IMR-90 (cell line): ENCODE data around the gene ZDHHC7. TPM values are rescaled to one million over a fixed set of nuclear protein-coding genes. Genes with fewer than 3 reads are reported as not detected.

Experiments
- ATAC-seq: fragments of 200-7000 bp; cut with Tn5 transposase; 2 replicates; pipeline ENCODE4 v1.9.1; 2020; ENCODE audit warnings: low read depth, mild to moderate bottlenecking, moderate library complexity
- BruUV-seq: library from RNA; stranded (reverse); fragments of 400-500 nt; replicated peaks from 2 replicates; lab custom pipeline; 2021; lab: Mats Ljungman, UMichigan
- CTCF ChIA-PET: fragments of 300-600 bp; formaldehyde crosslinking; extraction: SDS; loops from one replicate; lab custom pipeline; 2021; ENCODE audit warnings: antibody characterized with exemption; lab: Yijun Ruan, JAX
- POLR2A ChIA-PET: fragments of 300-600 bp; sonication (Branson Sonifier 250); formaldehyde crosslinking; loops from one replicate; lab custom pipeline; 2022; ENCODE audit warnings: antibody characterized with exemption; ENCODE audit not compliant: unreplicated experiment; lab: Charles Lee
- DNase-seq: peaks from one replicate; pipeline ENCODE4 v3.0.0; 2013
- H2AFZ ChIP-seq: replicated peaks from 2 replicates; pipeline ENCODE3; 2013; ENCODE audit warnings: low read length, mild to moderate bottlenecking; ENCODE audit not compliant: poor library complexity
- H2AK5ac ChIP-seq: 2 replicates; pipeline ENCODE4 v1.6.1; 2013; ENCODE audit warnings: low read depth, low read length, inconsistent platforms
- H2AK9ac ChIP-seq: replicated peaks from 2 replicates; pipeline ENCODE3; 2013; ENCODE audit warnings: mild to moderate bottlenecking, low read depth, low read length, moderate library complexity; ENCODE audit not compliant: poor library complexity
- H2BK120ac ChIP-seq: 2 replicates; pipeline ENCODE4 v1.6.1; 2013; ENCODE audit warnings: low read depth, low read length, inconsistent platforms
- H2BK15ac ChIP-seq: 3 replicates; pipeline ENCODE4 v1.6.1; 2013; ENCODE audit warnings: low read depth, low read length, inconsistent platforms
- H2BK20ac ChIP-seq: 2 replicates; pipeline ENCODE4 v1.6.1; 2013; ENCODE audit warnings: low read depth, mild to moderate bottlenecking, inconsistent platforms, low read length, moderate library complexity
- H2BK5ac ChIP-seq: 2 replicates; pipeline ENCODE4 v1.6.1; 2013; ENCODE audit warnings: mild to moderate bottlenecking, low read depth, low read length, inconsistent platforms; ENCODE audit not compliant: poor library complexity, severe bottlenecking
- H3K14ac ChIP-seq: replicated peaks from 2 replicates; pipeline ENCODE4 v1.6.1; 2013; ENCODE audit warnings: low read depth, low read length, inconsistent platforms
- H3K18ac ChIP-seq: 2 replicates; pipeline ENCODE4 v1.6.1; 2013; ENCODE audit warnings: low read depth, low read length, control low read depth
- H3K23ac ChIP-seq: 2 replicates; pipeline ENCODE4 v1.6.1; 2013; ENCODE audit warnings: low read depth, low read length, inconsistent platforms
- H3K27ac ChIP-seq: 2 replicates; pipeline ENCODE4 v1.5.1; 2013; ENCODE audit warnings: mild to moderate bottlenecking, control low read depth, low read length; ENCODE audit not compliant: insufficient read depth
- H3K27me3 ChIP-seq: 2 replicates; pipeline ENCODE4 v1.6.1; 2013; ENCODE audit warnings: low read length; ENCODE audit not compliant: control insufficient read depth, insufficient read depth
- H3K36me3 ChIP-seq: 2 replicates; pipeline ENCODE4 v1.6.1; 2013; ENCODE audit warnings: low read length, mixed read lengths; ENCODE audit not compliant: control insufficient read depth, insufficient read depth
- H3K4ac ChIP-seq: 2 replicates; pipeline ENCODE4 v1.6.1; 2013; ENCODE audit warnings: low read depth, low read length, inconsistent platforms
- H3K4me1 ChIP-seq: 2 replicates; pipeline ENCODE4 v1.6.1; 2013; ENCODE audit warnings: low read length, mixed read lengths; ENCODE audit not compliant: control insufficient read depth, insufficient read depth
- H3K4me2 ChIP-seq: 2 replicates; pipeline ENCODE4 v1.6.1; 2013; ENCODE audit warnings: low read depth, mild to moderate bottlenecking, control low read depth, low read length, moderate library complexity
- H3K4me3 ChIP-seq: 2 replicates; pipeline ENCODE4 v1.5.1; 2013; ENCODE audit warnings: low read depth, mild to moderate bottlenecking, control low read depth, low read length, moderate library complexity; ENCODE audit not compliant: insufficient read depth
- H3K56ac ChIP-seq: 2 replicates; pipeline ENCODE4 v1.6.1; 2013; ENCODE audit warnings: low read length, inconsistent platforms; ENCODE audit not compliant: insufficient read depth; ENCODE audit errors: extremely low read depth
- H3K79me1 ChIP-seq, 2 experiments: 2 replicates each; pipeline ENCODE4 v1.6.1; 2013; ENCODE audit warnings: low read length in 2 of 2, inconsistent platforms in 1 of 2, low read depth in 1 of 2
- H3K9ac ChIP-seq: 2 replicates; pipeline ENCODE4 v1.6.1; 2013; ENCODE audit warnings: low read depth, low read length, control low read depth
- H3K9me1 ChIP-seq: 2 replicates; pipeline ENCODE4 v1.6.1; 2013; ENCODE audit warnings: low read length, inconsistent platforms; ENCODE audit not compliant: insufficient read depth
- H3K9me3 ChIP-seq: 2 replicates; pipeline ENCODE4 v1.6.1; 2013; ENCODE audit warnings: low read length; ENCODE audit not compliant: control insufficient read depth, insufficient read depth
- H4K20me1 ChIP-seq: 2 replicates; pipeline ENCODE4 v1.6.1; 2013; ENCODE audit warnings: low read length, inconsistent platforms; ENCODE audit not compliant: insufficient read depth
- H4K5ac ChIP-seq: 2 replicates; pipeline ENCODE4 v1.6.1; 2013; ENCODE audit warnings: mild to moderate bottlenecking, low read depth, low read length, control low read depth
- H4K8ac ChIP-seq, 2 experiments: 2 replicates each; pipeline ENCODE4 v1.6.1; 2013; ENCODE audit warnings: low read depth in 2 of 2, low read length in 2 of 2, control low read depth in 1 of 2, inconsistent platforms in 1 of 2
- H4K91ac ChIP-seq: 2 replicates; pipeline ENCODE4 v1.6.1; 2013; ENCODE audit warnings: low read depth, low read length, inconsistent platforms; ENCODE audit not compliant: insufficient read depth
- BHLHE40 ChIP-seq: fragments of 150-350 bp; IDR thresholded peaks from 2 replicates; pipeline ENCODE4 v1.6.1; 2016; ENCODE audit warnings: mild to moderate bottlenecking, low read depth, low read length
- MXI1 ChIP-seq: IDR thresholded peaks from 2 replicates; pipeline ENCODE4 v1.6.1; 2012; ENCODE audit warnings: low read depth, mild to moderate bottlenecking, low read length, moderate library complexity, borderline replicate concordance
- NFE2L2 ChIP-seq: fragments of 150-350 bp; IDR thresholded peaks from 2 replicates; pipeline ENCODE4 v1.6.1; 2016; ENCODE audit warnings: low read depth, mild to moderate bottlenecking, low read length
- RFX5 ChIP-seq: IDR thresholded peaks from 2 replicates; pipeline ENCODE4 v1.8.0; 2012; ENCODE audit warnings: low read depth, mild to moderate bottlenecking, low read length, moderate library complexity
- WGBS, 2 experiments: methylation state at CpG; one replicate each; pipeline versions ENCODE4 v1.1.5 to v1.1.7; 2013; ENCODE audit warnings: missing lambda C conversion rate in 2 of 2; ENCODE audit not compliant: insufficient read length in 1 of 2; ENCODE audit errors: extremely low coverage in 2 of 2; 5-methylcytosine and 5-hydroxymethylcytosine counted together
- dilution Hi-C: fragments of 300-500 bp; cut with HindIII; formaldehyde crosslinking; loops from one replicate; pipeline ENCODE4 v1.14.3; 2018; ENCODE audit warnings: low sequenced_read_pairs; ENCODE audit not compliant: unreplicated experiment
- in situ Hi-C: fragments of 300-500 bp; cut with MboI; formaldehyde crosslinking; loops from 3 replicates; pipeline ENCODE4 v1.14.3; 2019; ENCODE audit warnings: low sequenced_read_pairs, inconsistent platforms, mixed read lengths
- intact Hi-C: fragments of 100-400 bp; cut with micrococcal nuclease; formaldehyde crosslinking; loops from 2 replicates; pipeline ENCODE4 v1.10.0; 2022
- polyA plus RNA-seq, 3 experiments: library from polyadenylated mRNA; depleted of rRNA; stranded (reverse); fragments of >200 nt; gene quantifications; 2 replicates each; pipeline ENCODE4 v1.2.3, GENCODE V29; 2012; ENCODE audit warnings: low replicate concordance in 1 of 3
- total RNA-seq: library from RNA; depleted of rRNA; stranded (reverse); fragments of >200 nt; gene quantifications from 2 replicates; pipeline ENCODE4 v1.2.3, GENCODE V29; 2012

ZDHHC7 gene
- total and polyA plus RNA-seq, 2 of the 4 experiments (the other 2 are of a cell fraction), result 80.1 to 97.1 TPM

DNA sequence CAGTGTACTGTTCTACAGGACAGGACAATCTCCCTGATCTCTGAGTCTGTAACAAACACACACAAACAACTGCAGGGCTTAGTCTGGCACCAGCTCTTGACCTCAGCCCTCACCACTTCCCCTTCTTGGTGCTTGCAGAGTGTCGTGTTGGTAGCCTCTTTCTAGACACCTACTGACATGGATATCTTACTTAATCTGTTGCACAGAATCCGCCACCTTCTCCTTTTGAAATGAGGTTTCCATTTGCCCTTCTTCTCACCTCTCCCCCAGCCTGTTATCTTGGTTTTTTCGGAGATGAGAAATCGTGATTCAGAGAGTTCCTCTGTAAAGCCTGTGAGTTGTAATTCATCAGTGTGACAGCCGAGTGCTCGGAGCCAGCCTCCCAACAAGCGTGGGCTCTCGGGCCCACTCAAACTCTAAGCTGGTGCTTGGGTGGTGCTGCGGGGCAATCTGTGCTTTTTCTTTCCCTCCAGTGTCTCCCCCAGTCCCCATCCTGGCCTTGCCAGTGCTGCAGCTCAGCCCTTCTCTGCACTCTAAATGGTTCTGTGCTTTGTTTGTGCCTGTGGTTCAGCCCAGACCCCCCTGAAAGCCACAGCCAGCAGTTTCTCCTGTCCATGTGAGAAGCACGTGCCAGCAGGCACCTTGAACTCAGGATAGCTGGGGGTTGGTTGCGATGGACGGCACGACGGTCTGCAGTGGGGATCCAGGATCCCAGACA lies 44.3 kb upstream of the ZDHHC7 start:
- H3K79me1 ChIP-seq, result peaks cover 9 to 29% of the 10 kb centered on the region in 2 experiments; a peak in 3 of 4 replicates
- 0 out of 2 replicates have a peak overlapping the region, but pooled peaks have one; percentile 8 for H2BK20ac ChIP-seq
- in situ Hi-C loops (no loop called here), intact Hi-C loops (no loop called here), dilution Hi-C loops (no loop called here)
- H3K9ac ChIP-seq, result peak overlapping the region; percentile 12; the same call in 1 of the 2 replicates
- H2BK15ac ChIP-seq, result peak overlapping the region; percentile 17; the same call in 1 of the 3 replicates
- peak overlapping the region; percentile 53; the same call in 1 of the 2 replicates for H3K27ac ChIP-seq
- peak overlapping the region; percentile 91 for H3K4me2 ChIP-seq
- no peaks in the 10 kb centered on the region for H3K27me3 ChIP-seq
- DNase-seq (peak; percentile 63), ATAC-seq (peak; percentile 72)
- no peaks in the 10 kb centered on the region for H3K36me3 ChIP-seq
- H3K23ac ChIP-seq, result peak overlapping the region; percentile 66
- no CpG with 5 or more reads among the region's 14 CpGs for WGBS, 2 experiments
- no peak overlapping the region for H3K56ac ChIP-seq
- H2AFZ ChIP-seq, result peak overlapping the region; percentile 83
- peaks cover 24% of the 10 kb centered on the region for H4K20me1 ChIP-seq
- peak overlapping the region; percentile 29 for H3K4me3 ChIP-seq
- H2BK120ac ChIP-seq, result 0 out of 2 replicates have a peak overlapping the region, but pooled peaks have one; percentile 23
- peak overlapping the region; percentile 66 for H2AK9ac ChIP-seq
- 0 out of 2 replicates have a peak overlapping the region, but pooled peaks have one; percentile 7 for H4K91ac ChIP-seq
- H3K9me1 ChIP-seq, result peaks cover 3% of the 10 kb centered on the region
- peak overlapping the region; percentile 63 for H2BK5ac ChIP-seq
- no TSS peak for BruUV-seq
- ChIA-PET POLR2A (no interaction called here), CTCF (no interaction called here)
- TF ChIP-seq MXI1 (peak; percentile 49; the same call in 1 of the 2 replicates), NFE2L2 (no peak), BHLHE40 (peak; percentile 67), RFX5 (no peak)
- H3K4ac ChIP-seq, result peak overlapping the region; percentile 59
- H3K9me3 ChIP-seq, result no peaks in the 10 kb centered on the region
- H3K18ac ChIP-seq, result peak overlapping the region; percentile 26
- H4K8ac ChIP-seq, result peak overlapping the region in 1 of 2 experiments; percentile 77; a peak in 2 of 4 replicates
- H3K4me1 ChIP-seq, result peaks cover 10% of the 10 kb centered on the region
- H4K5ac ChIP-seq, result peak overlapping the region; percentile 18; the same call in 1 of the 2 replicates
- H3K14ac ChIP-seq, result peak overlapping the region; percentile 61
- peak overlapping the region; percentile 18; the same call in 1 of the 2 replicates for H2AK5ac ChIP-seq
